HepG2 (cell line): Measurements from ENCODE around the gene CDKN1C. TPM values are rescaled to one million over a fixed set of nuclear protein-coding genes. Genes with fewer than 3 reads are reported as not detected.

Source experiments
- AGO2 ChIP-seq: fragments of 200-400 bp; formaldehyde crosslinking; optimal IDR thresholded peaks from 2 replicates; pipeline ENCODE3; 2017; ENCODE audit warnings: mild to moderate bottlenecking, low read depth, low read length, moderate library complexity
- HNF4A ChIP-seq: sonication (generic); formaldehyde crosslinking; IDR thresholded peaks from 2 replicates; pipeline ENCODE4 v1.4.0; 2020; ENCODE audit warnings: missing genetic modification reagents
- HNF4G ChIP-seq, 2 experiments: sonication (generic) in 1 of 2; formaldehyde crosslinking in 1 of 2; IDR thresholded peaks; 2 replicates each; pipeline versions ENCODE4 v1.4.0 to v1.6.1; 2011 to 2020; ENCODE audit warnings: borderline replicate concordance in 2 of 2, low read depth in 2 of 2, mild to moderate bottlenecking in 2 of 2, low read length in 1 of 2, missing genetic modification reagents in 1 of 2, moderate library complexity in 1 of 2
- JUNB ChIP-seq: sonication (generic); formaldehyde crosslinking; IDR thresholded peaks from 2 replicates; pipeline ENCODE4 v1.8.0; 2022; ENCODE audit warnings: missing genetic modification reagents, mild to moderate bottlenecking, borderline replicate concordance
- KAT8 ChIP-seq: IDR thresholded peaks from 2 replicates; pipeline ENCODE4 v1.6.1; 2016; ENCODE audit warnings: missing genetic modification reagents, missing compliant biosample characterization
- KDM6A ChIP-seq: IDR thresholded peaks from 2 replicates; pipeline ENCODE4 v1.6.1; 2016; ENCODE audit warnings: low read depth
- MTF2 ChIP-seq: sonication (generic); formaldehyde crosslinking; IDR thresholded peaks from 2 replicates; pipeline ENCODE4 v1.5.0; 2020; ENCODE audit warnings: missing genetic modification reagents, borderline replicate concordance
- NCOA2 ChIP-seq: sonication (generic); formaldehyde crosslinking; IDR thresholded peaks from 2 replicates; pipeline ENCODE4 v1.8.0; 2022; ENCODE audit warnings: inconsistent platforms
- PATZ1 ChIP-seq: sonication (generic); formaldehyde crosslinking; IDR thresholded peaks from 2 replicates; pipeline ENCODE4 v1.4.0; 2020; ENCODE audit warnings: missing genetic modification reagents
- POLR2AphosphoS2 ChIP-seq: IDR thresholded peaks from 2 replicates; pipeline ENCODE4 v1.6.1; 2011; ENCODE audit warnings: low read depth, low read length, improper control_type of control experiment
- SAP130 ChIP-seq: IDR thresholded peaks from 2 replicates; pipeline ENCODE4 v1.6.1; 2016; ENCODE audit warnings: low read depth
- SKI ChIP-seq: fragments of 450-650 bp; IDR thresholded peaks from one replicate; pipeline ENCODE4 v1.6.1; 2018; ENCODE audit warnings: mild to moderate bottlenecking; ENCODE audit not compliant: partially characterized antibody
- SOX5 ChIP-seq: IDR thresholded peaks from 2 replicates; pipeline ENCODE4 v1.6.1; 2016; ENCODE audit warnings: borderline replicate concordance
- TBX3 ChIP-seq: fragments of 450-650 bp; IDR thresholded peaks from 2 replicates; pipeline ENCODE4 v1.6.1; 2017; ENCODE audit warnings: antibody characterized with exemption, mild to moderate bottlenecking, inconsistent platforms, borderline replicate concordance
- ZFP62 ChIP-seq: sonication (generic); formaldehyde crosslinking; IDR thresholded peaks from 2 replicates; pipeline ENCODE4 v1.4.0; 2020; ENCODE audit warnings: missing genetic modification reagents
- ZNF17 ChIP-seq: sonication (generic); formaldehyde crosslinking; IDR thresholded peaks from 2 replicates; pipeline ENCODE4 v1.5.0; 2020; ENCODE audit warnings: mild to moderate bottlenecking, missing genetic modification reagents
- ZNF329 ChIP-seq: sonication (generic); formaldehyde crosslinking; IDR thresholded peaks from 2 replicates; pipeline ENCODE4 v1.9.0; 2021; ENCODE audit warnings: low read depth, mild to moderate bottlenecking, missing genetic modification reagents
- ZNF431 ChIP-seq: sonication (generic); formaldehyde crosslinking; IDR thresholded peaks from 2 replicates; pipeline ENCODE4 v1.9.0; 2022; ENCODE audit warnings: missing genetic modification reagents, low read depth, mild to moderate bottlenecking, borderline replicate concordance
- ZNF501 ChIP-seq: sonication (generic); formaldehyde crosslinking; IDR thresholded peaks from 2 replicates; pipeline ENCODE4 v1.5.1; 2020; ENCODE audit warnings: mild to moderate bottlenecking, moderate library complexity, missing genetic modification reagents
- polyA plus RNA-seq, 8 experiments: library from polyadenylated mRNA; depleted of rRNA in 3 of 8; stranded (reverse) in 7 of 8; unstranded in 1 of 8; fragments of >200 nt; fragmentation: Illumina TruSeq in 4 of 8; extraction: Trizol in 4 of 8; gene quantifications; 2 replicates each; pipeline versions ENCODE4 v1.2.1 to v1.2.3, GENCODE V29; 2011 to 2016; ENCODE audit warnings: low read depth in 4 of 8, missing spikeins in 1 of 8, mixed read lengths in 1 of 8; ENCODE audit not compliant: insufficient read depth in 1 of 8
- total RNA-seq, 5 experiments: library from RNA; depleted of rRNA; stranded (reverse); fragments of >200 nt; fragmentation: Illumina TruSeq; extraction: Trizol; gene quantifications; 2 replicates each; pipeline ENCODE4 v1.2.3, GENCODE V29; 2016; ENCODE audit warnings: low read depth in 1 of 5
- TF ChIP-seq, protein P1 (sequence below): IDR thresholded peaks from 2 replicates; pipeline ENCODE4 v1.4.0; 2020; ENCODE audit warnings: mild to moderate bottlenecking, missing genetic modification reagents
- TF ChIP-seq, protein P2 (sequence below): sonication (generic); formaldehyde crosslinking; IDR thresholded peaks from 2 replicates; pipeline ENCODE4 v1.5.0; 2020; ENCODE audit warnings: mild to moderate bottlenecking, missing genetic modification reagents
- TF ChIP-seq, protein P3 (sequence below): sonication (generic); formaldehyde crosslinking; IDR thresholded peaks from 2 replicates; pipeline ENCODE4 v1.5.1; 2020; ENCODE audit warnings: mild to moderate bottlenecking, missing genetic modification reagents, moderate library complexity

CDKN1C gene
- total and polyA plus RNA-seq, 2 of the 13 experiments (the other 11 are each of a cell fraction or from before 2014, with no cell fraction given) = not detected

DNA sequence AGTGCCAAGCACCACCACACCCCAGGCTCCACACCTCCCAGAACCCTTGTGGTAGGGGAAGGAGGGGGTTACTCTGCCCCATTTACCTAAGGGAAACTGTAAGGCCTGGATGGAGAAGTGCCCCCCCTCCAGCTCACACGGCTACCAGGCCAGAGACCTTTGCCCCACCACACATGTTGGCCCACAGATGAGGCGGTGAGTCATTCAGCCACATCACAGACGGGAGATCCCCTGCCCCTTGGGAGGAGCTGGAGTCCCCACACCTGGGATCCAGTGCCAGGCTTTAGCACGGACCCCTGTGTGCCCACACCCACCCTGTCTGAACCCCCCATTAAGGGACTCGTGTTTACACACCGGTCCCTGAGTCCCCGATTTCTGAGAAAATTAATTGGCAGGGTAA is 24.9 kb downstream of the CDKN1C start (continued):
- TF ChIP-seq ZNF17 (CRISPR knock-in tag) (no peak), MTF2 (no peak), TBX3 (no peak), PATZ1 (CRISPR knock-in tag) (peak; percentile 65; the same call in 1 of the 2 replicates), ZNF431 (CRISPR knock-in tag) (no peak), HNF4G (IDR thresholded peaks at IDR 0.05; ENCODE audit: borderline replicate concordance, low read depth, low read length) (peak; percentile 66; the same call in 1 of the 2 replicates), HNF4G (CRISPR knock-in tag; IDR thresholded peaks at IDR 0.05; ENCODE audit: borderline replicate concordance, low read depth) (no peak), KAT8 (CRISPR knock-in tag) (no peak), KDM6A (CRISPR knock-in tag) (no peak), ZNF501 (CRISPR knock-in tag) (no peak), NCOA2 (no peak), ZNF329 (CRISPR knock-in tag) (no peak), ZFP62 (CRISPR knock-in tag) (no peak), JUNB (CRISPR knock-in tag) (peak; percentile 81), POLR2AphosphoS2 (no peak), SAP130 (CRISPR knock-in tag) (peak; percentile 48), AGO2 (no peak), SOX5 (CRISPR knock-in tag) (no peak), SKI (peak; percentile 15), HNF4A (CRISPR knock-in tag) (no peak)
- TF ChIP-seq, protein P1, sequence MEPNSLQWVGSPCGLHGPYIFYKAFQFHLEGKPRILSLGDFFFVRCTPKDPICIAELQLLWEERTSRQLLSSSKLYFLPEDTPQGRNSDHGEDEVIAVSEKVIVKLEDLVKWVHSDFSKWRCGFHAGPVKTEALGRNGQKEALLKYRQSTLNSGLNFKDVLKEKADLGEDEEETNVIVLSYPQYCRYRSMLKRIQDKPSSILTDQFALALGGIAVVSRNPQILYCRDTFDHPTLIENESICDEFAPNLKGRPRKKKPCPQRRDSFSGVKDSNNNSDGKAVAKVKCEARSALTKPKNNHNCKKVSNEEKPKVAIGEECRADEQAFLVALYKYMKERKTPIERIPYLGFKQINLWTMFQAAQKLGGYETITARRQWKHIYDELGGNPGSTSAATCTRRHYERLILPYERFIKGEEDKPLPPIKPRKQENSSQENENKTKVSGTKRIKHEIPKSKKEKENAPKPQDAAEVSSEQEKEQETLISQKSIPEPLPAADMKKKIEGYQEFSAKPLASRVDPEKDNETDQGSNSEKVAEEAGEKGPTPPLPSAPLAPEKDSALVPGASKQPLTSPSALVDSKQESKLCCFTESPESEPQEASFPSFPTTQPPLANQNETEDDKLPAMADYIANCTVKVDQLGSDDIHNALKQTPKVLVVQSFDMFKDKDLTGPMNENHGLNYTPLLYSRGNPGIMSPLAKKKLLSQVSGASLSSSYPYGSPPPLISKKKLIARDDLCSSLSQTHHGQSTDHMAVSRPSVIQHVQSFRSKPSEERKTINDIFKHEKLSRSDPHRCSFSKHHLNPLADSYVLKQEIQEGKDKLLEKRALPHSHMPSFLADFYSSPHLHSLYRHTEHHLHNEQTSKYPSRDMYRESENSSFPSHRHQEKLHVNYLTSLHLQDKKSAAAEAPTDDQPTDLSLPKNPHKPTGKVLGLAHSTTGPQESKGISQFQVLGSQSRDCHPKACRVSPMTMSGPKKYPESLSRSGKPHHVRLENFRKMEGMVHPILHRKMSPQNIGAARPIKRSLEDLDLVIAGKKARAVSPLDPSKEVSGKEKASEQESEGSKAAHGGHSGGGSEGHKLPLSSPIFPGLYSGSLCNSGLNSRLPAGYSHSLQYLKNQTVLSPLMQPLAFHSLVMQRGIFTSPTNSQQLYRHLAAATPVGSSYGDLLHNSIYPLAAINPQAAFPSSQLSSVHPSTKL = peak; percentile 27; the same call in 1 of the 2 replicates
- TF ChIP-seq, protein P2, sequence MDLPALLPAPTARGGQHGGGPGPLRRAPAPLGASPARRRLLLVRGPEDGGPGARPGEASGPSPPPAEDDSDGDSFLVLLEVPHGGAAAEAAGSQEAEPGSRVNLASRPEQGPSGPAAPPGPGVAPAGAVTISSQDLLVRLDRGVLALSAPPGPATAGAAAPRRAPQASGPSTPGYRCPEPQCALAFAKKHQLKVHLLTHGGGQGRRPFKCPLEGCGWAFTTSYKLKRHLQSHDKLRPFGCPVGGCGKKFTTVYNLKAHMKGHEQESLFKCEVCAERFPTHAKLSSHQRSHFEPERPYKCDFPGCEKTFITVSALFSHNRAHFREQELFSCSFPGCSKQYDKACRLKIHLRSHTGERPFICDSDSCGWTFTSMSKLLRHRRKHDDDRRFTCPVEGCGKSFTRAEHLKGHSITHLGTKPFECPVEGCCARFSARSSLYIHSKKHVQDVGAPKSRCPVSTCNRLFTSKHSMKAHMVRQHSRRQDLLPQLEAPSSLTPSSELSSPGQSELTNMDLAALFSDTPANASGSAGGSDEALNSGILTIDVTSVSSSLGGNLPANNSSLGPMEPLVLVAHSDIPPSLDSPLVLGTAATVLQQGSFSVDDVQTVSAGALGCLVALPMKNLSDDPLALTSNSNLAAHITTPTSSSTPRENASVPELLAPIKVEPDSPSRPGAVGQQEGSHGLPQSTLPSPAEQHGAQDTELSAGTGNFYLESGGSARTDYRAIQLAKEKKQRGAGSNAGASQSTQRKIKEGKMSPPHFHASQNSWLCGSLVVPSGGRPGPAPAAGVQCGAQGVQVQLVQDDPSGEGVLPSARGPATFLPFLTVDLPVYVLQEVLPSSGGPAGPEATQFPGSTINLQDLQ (CRISPR knock-in tag) = no peak
- TF ChIP-seq, protein P3, sequence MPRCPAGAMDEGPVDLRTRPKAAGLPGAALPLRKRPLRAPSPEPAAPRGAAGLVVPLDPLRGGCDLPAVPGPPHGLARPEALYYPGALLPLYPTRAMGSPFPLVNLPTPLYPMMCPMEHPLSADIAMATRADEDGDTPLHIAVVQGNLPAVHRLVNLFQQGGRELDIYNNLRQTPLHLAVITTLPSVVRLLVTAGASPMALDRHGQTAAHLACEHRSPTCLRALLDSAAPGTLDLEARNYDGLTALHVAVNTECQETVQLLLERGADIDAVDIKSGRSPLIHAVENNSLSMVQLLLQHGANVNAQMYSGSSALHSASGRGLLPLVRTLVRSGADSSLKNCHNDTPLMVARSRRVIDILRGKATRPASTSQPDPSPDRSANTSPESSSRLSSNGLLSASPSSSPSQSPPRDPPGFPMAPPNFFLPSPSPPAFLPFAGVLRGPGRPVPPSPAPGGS (CRISPR knock-in tag) = no peak; the same call in 1 of the 2 replicates
